GM12878 (cell line): ENCODE results near the gene DPP6. TPM values are rescaled to one million over a fixed set of nuclear protein-coding genes. Genes with fewer than 3 reads are reported as not detected.

ENCODE experiments used
- ATAC-seq: fragments of 200-7000 bp; cut with Tn5 transposase; 3 replicates; pipeline ENCODE4 v1.9.1; 2020; ENCODE audit warnings: mild to moderate bottlenecking, moderate library complexity
- BruUV-seq: library from RNA; stranded (reverse); fragments of 400-500 nt; replicated peaks from 2 replicates; lab custom pipeline; 2021; lab: Mats Ljungman, UMichigan
- CTCF ChIA-PET: fragments of 300-600 bp; sonication (Branson Sonifier 250); formaldehyde crosslinking; extraction: SDS; loops from one replicate; lab custom pipeline; 2021; ENCODE audit warnings: inconsistent platforms; lab: Yijun Ruan, JAX
- POLR2A ChIA-PET: fragments of 350-600 bp; formaldehyde crosslinking; extraction: SDS; loops from one replicate; lab custom pipeline; 2021; ENCODE audit warnings: inconsistent platforms; lab: Charles Lee
- RAD21 ChIA-PET: fragments of 300-600 bp; sonication (Branson Sonifier 250); formaldehyde crosslinking; loops from one replicate; lab custom pipeline; 2023; ENCODE audit warnings: antibody characterized with exemption; ENCODE audit not compliant: unreplicated experiment; lab: Charles Lee
- SMC1A ChIA-PET: fragments of 300-600 bp; sonication (Branson Sonifier 250); formaldehyde crosslinking; loops from one replicate; lab custom pipeline; 2023; ENCODE audit not compliant: unreplicated experiment, uncharacterized antibody; lab: Charles Lee
- DNase-seq: peaks from one replicate; pipeline ENCODE4 v3.0.0-alpha.2; 2011; ENCODE audit warnings: low read depth, low spot score
- FAIRE-seq: peaks from 3 replicates; lab custom pipeline; 2011; peaks lifted over from hg19 to GRCh38; lab: Jason Lieb, UNC
- H2AFZ ChIP-seq: 2 replicates; pipeline ENCODE4 v1.6.0; 2011; ENCODE audit warnings: low read depth, low read length, control low read depth; ENCODE audit not compliant: control insufficient read depth
- H3K27ac ChIP-seq: 2 replicates; pipeline ENCODE4 v1.5.1; 2011; ENCODE audit warnings: control low read depth; ENCODE audit not compliant: control insufficient read depth, insufficient read depth
- H3K27me3 ChIP-seq, 2 experiments: replicated peaks in 1 of 2; 2 replicates each; pipeline versions ENCODE4 v1.6.0 to v1.6.1; 2011; ENCODE audit warnings: low read length in 1 of 2; ENCODE audit not compliant: control insufficient read depth in 2 of 2, insufficient read depth in 2 of 2
- H3K36me3 ChIP-seq, 2 experiments: 2 replicates each; pipeline ENCODE4 v1.5.1; 2011; ENCODE audit warnings: low read length in 1 of 2; ENCODE audit not compliant: control insufficient read depth in 2 of 2, insufficient read depth in 2 of 2
- H3K4me1 ChIP-seq: 2 replicates; pipeline ENCODE4 v1.6.1; 2011; ENCODE audit warnings: mild to moderate bottlenecking, low read length, moderate library complexity, mixed read lengths; ENCODE audit not compliant: control insufficient read depth, insufficient read depth
- H3K4me2 ChIP-seq: 2 replicates; pipeline ENCODE4 v1.6.0; 2011; ENCODE audit warnings: control low read depth; ENCODE audit not compliant: control insufficient read depth, insufficient read depth
- H3K4me3 ChIP-seq: fragments of 200-600 bp; sonication (generic); 2 replicates; pipeline ENCODE4 v1.5.1; 2016
- H3K79me2 ChIP-seq: 2 replicates; pipeline ENCODE4 v1.6.0; 2011; ENCODE audit warnings: low read length; ENCODE audit not compliant: control insufficient read depth, insufficient read depth
- H3K9ac ChIP-seq: 2 replicates; pipeline ENCODE4 v1.8.0; 2011; ENCODE audit warnings: low read length, control low read depth, mixed read lengths; ENCODE audit not compliant: control insufficient read depth, insufficient read depth
- H3K9me3 ChIP-seq: replicated peaks from 3 replicates; pipeline ENCODE4 v1.5.1; 2011; ENCODE audit warnings: mild to moderate bottlenecking, low read length; ENCODE audit not compliant: control insufficient read depth, insufficient read depth
- H4K20me1 ChIP-seq: 2 replicates; pipeline ENCODE4 v1.6.0; 2011; ENCODE audit not compliant: control insufficient read depth, insufficient read depth
- EED ChIP-seq: sonication (generic); IDR thresholded peaks from 2 replicates; pipeline ENCODE4 v1.6.1; 2016; ENCODE audit warnings: antibody characterized with exemption, low read depth
- FOXM1 ChIP-seq: IDR thresholded peaks from 2 replicates; pipeline ENCODE4 v1.6.1; 2012; ENCODE audit warnings: low read depth, mild to moderate bottlenecking, inconsistent platforms, low read length, moderate library complexity
- IRF4 ChIP-seq: IDR thresholded peaks from 2 replicates; pipeline ENCODE4 v1.6.1; 2011; ENCODE audit warnings: low read depth, low read length
- KAT2A ChIP-seq: conservative IDR thresholded peaks from 2 replicates; pipeline ENCODE4 v1.6.1; 2011; ENCODE audit warnings: low read depth, low read length; ENCODE audit not compliant: control insufficient read depth
- LARP7 ChIP-seq: fragments of 450-650 bp; IDR thresholded peaks from 2 replicates; pipeline ENCODE4 v1.6.1; 2017; ENCODE audit warnings: mild to moderate bottlenecking
- MXI1 ChIP-seq: fragments of 150-350 bp; IDR thresholded peaks from 2 replicates; pipeline ENCODE4 v1.6.1; 2011; ENCODE audit warnings: low read depth, mild to moderate bottlenecking, inconsistent platforms, low read length, improper control_type of control experiment
- POLR2A ChIP-seq: IDR thresholded peaks from 2 replicates; pipeline ENCODE4 v1.6.1; 2011; ENCODE audit warnings: low read depth, mild to moderate bottlenecking, low read length
- POLR2AphosphoS2 ChIP-seq: IDR thresholded peaks from 2 replicates; pipeline ENCODE4 v1.6.1; 2011; ENCODE audit warnings: low read depth, mild to moderate bottlenecking, low read length, improper control_type of control experiment, moderate library complexity
- POU2F2 ChIP-seq: IDR thresholded peaks from 3 replicates; pipeline ENCODE4 v1.6.1; 2011; ENCODE audit warnings: low read depth, mild to moderate bottlenecking, low read length, borderline replicate concordance
- RCOR1 ChIP-seq: conservative IDR thresholded peaks from 2 replicates; pipeline ENCODE4 v1.6.1; 2012; ENCODE audit warnings: low read depth, low read length, improper control_type of control experiment
- TCF7 ChIP-seq: IDR thresholded peaks from 2 replicates; pipeline ENCODE4 v1.6.1; 2014; ENCODE audit warnings: antibody characterized with exemption, borderline replicate concordance
- WRNIP1 ChIP-seq: IDR thresholded peaks from 2 replicates; pipeline ENCODE4 v1.6.1; 2011; ENCODE audit warnings: low read depth, low read length, improper control_type of control experiment, borderline replicate concordance
- YBX1 ChIP-seq: fragments of 450-650 bp; IDR thresholded peaks from 2 replicates; pipeline ENCODE4 v1.6.1; 2016; ENCODE audit warnings: antibody characterized with exemption
- WGBS: methylation state at CpG from one replicate; pipeline ENCODE4 v1.1.6; 2016; ENCODE audit warnings: low lambda C conversion rate; ENCODE audit not compliant: insufficient replicate concordance, insufficient coverage; ENCODE audit errors: missing lambda C conversion rate; 5-methylcytosine and 5-hydroxymethylcytosine counted together
- in situ Hi-C: fragments of 300-500 bp; cut with MboI; formaldehyde crosslinking; loops from 9 replicates; pipeline ENCODE4 v1.14.3; 2018; ENCODE audit warnings: mixed read lengths
- intact Hi-C: fragments of 100-400 bp; cut with micrococcal nuclease; formaldehyde crosslinking; loops from one replicate; pipeline ENCODE4 v1.14.2; 2022; ENCODE audit not compliant: unreplicated experiment
- polyA plus RNA-seq, 11 experiments: library from polyadenylated mRNA; depleted of rRNA in 4 of 11; unstranded in 6 of 11; stranded (reverse) in 5 of 11; fragments of >200 nt; fragmentation: Nextera tagmentation in 4 of 11; fragmentation: Illumina TruSeq in 1 of 11; extraction: Ambion mirVana in 4 of 11; extraction: Trizol in 1 of 11; gene quantifications; 1 replicate in 1 of 11; 2 replicates in 10 of 11; pipeline versions ENCODE4 v1.2.1 to v1.2.3, GENCODE V29; 2011 to 2016; ENCODE audit warnings: inconsistent platforms in 2 of 11, missing spikeins in 2 of 11, low read depth in 1 of 11
- total RNA-seq, 4 experiments: library from RNA; depleted of rRNA in 3 of 4; stranded (reverse); fragments of >200 nt in 3 of 4; fragmentation: Illumina TruSeq in 1 of 4; extraction: Trizol in 1 of 4; gene quantifications; 2 replicates each; pipeline versions ENCODE4 v1.2.1 to v1.2.3, GENCODE V29; 2013 to 2021
- TF ChIP-seq, protein P1 (sequence below): fragments of 450-650 bp; IDR thresholded peaks from 2 replicates; pipeline ENCODE4 v1.6.1; 2017; ENCODE audit warnings: mild to moderate bottlenecking, low read depth, inconsistent platforms; ENCODE audit not compliant: poor library complexity, severe bottlenecking
- TF ChIP-seq, protein P2 (sequence below): IDR thresholded peaks from 2 replicates; pipeline ENCODE4 v1.6.1; 2012; ENCODE audit warnings: low read depth, low read length, improper control_type of control experiment
- TF ChIP-seq, protein P3 (sequence below), 3 experiments: IDR thresholded peaks in 2 of 3; conservative IDR thresholded peaks in 1 of 3; 2 replicates each; pipeline ENCODE4 v1.5.1; 2011; ENCODE audit warnings: low read depth in 3 of 3, low read length in 3 of 3, mild to moderate bottlenecking in 3 of 3, control low read depth in 2 of 3, moderate library complexity in 2 of 3, inconsistent platforms in 1 of 3, mixed read lengths in 1 of 3; ENCODE audit not compliant: control insufficient read depth in 2 of 3, insufficient read depth in 1 of 3; ENCODE audit errors: extremely low read depth in 1 of 3

The DPP6 gene
- total and polyA plus RNA-seq, 10 of the 15 experiments (the other 5 are each of a cell fraction or from before 2014, with no cell fraction given), result not detected

DNA sequence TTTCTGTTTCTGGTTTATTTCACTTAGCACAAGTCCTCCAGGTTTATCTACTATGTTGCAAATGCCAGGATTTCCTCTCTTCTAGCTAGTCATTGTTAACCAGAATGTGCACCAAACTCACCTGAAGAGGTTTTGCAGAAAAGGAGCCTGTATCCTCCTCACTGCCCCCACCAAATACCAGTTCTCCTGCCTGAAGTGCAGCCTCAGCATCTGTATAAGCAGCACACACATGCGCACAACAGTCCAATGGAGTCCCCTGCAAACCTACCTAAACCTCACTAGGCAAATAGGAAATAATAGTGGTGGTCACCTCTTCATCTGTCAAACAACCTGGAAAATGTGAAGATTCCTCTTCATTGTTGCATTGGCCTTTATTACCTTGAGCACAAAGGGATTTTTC is 712.9 kb downstream of the DPP6 start:
- Histone ChIP-seq H2AFZ (no peak overlapping the region), H3K9me3 (no peaks in the 10 kb centered on the region), H4K20me1 (no peaks in the 10 kb centered on the region), H3K36me3 (no peaks in the 10 kb centered on the region), H3K9ac (no peak overlapping the region), H3K4me2 (no peak overlapping the region), H3K27me3 (no peaks in the 10 kb centered on the region), H3K79me2 (no peaks in the 10 kb centered on the region), H3K4me3 (no peak overlapping the region), H3K4me1 (no peaks in the 10 kb centered on the region), H3K27ac (no peak overlapping the region)
- intact Hi-C loops (no loop called here), in situ Hi-C loops (no loop called here)
- DNase-seq (no peak), FAIRE-seq (no peak), ATAC-seq (no peak)
- no TSS peak for BruUV-seq
- ChIA-PET RAD21 (no interaction called here), SMC1A (no interaction called here), CTCF (no interaction called here), POLR2A (no interaction called here)
- 87% methylated on average over 1 of the region's 1 CpG for WGBS
- TF ChIP-seq POLR2A (no peak), FOXM1 (no peak), POU2F2 (no peak), TCF7 (no peak), EED (no peak), RCOR1 (no peak), LARP7 (no peak), KAT2A (no peak), WRNIP1 (no peak), MXI1 (no peak), POLR2AphosphoS2 (no peak), IRF4 (no peak), YBX1 (no peak)
- TF ChIP-seq, protein P1, sequence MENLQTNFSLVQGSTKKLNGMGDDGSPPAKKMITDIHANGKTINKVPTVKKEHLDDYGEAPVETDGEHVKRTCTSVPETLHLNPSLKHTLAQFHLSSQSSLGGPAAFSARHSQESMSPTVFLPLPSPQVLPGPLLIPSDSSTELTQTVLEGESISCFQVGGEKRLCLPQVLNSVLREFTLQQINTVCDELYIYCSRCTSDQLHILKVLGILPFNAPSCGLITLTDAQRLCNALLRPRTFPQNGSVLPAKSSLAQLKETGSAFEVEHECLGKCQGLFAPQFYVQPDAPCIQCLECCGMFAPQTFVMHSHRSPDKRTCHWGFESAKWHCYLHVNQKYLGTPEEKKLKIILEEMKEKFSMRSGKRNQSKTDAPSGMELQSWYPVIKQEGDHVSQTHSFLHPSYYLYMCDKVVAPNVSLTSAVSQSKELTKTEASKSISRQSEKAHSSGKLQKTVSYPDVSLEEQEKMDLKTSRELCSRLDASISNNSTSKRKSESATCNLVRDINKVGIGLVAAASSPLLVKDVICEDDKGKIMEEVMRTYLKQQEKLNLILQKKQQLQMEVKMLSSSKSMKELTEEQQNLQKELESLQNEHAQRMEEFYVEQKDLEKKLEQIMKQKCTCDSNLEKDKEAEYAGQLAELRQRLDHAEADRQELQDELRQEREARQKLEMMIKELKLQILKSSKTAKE, result no peak
- TF ChIP-seq, protein P2, sequence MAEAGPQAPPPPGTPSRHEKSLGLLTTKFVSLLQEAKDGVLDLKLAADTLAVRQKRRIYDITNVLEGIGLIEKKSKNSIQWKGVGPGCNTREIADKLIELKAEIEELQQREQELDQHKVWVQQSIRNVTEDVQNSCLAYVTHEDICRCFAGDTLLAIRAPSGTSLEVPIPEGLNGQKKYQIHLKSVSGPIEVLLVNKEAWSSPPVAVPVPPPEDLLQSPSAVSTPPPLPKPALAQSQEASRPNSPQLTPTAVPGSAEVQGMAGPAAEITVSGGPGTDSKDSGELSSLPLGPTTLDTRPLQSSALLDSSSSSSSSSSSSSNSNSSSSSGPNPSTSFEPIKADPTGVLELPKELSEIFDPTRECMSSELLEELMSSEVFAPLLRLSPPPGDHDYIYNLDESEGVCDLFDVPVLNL, result no peak
- TF ChIP-seq, protein P3, sequence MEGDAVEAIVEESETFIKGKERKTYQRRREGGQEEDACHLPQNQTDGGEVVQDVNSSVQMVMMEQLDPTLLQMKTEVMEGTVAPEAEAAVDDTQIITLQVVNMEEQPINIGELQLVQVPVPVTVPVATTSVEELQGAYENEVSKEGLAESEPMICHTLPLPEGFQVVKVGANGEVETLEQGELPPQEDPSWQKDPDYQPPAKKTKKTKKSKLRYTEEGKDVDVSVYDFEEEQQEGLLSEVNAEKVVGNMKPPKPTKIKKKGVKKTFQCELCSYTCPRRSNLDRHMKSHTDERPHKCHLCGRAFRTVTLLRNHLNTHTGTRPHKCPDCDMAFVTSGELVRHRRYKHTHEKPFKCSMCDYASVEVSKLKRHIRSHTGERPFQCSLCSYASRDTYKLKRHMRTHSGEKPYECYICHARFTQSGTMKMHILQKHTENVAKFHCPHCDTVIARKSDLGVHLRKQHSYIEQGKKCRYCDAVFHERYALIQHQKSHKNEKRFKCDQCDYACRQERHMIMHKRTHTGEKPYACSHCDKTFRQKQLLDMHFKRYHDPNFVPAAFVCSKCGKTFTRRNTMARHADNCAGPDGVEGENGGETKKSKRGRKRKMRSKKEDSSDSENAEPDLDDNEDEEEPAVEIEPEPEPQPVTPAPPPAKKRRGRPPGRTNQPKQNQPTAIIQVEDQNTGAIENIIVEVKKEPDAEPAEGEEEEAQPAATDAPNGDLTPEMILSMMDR (IDR thresholded peaks at IDR 0.05 in 2 of 3, conservative IDR thresholded peaks at IDR 0.05 in 1 of 3; ENCODE audit: control insufficient read depth in 2 of 3, extremely low read depth in 1 of 3, insufficient read depth in 1 of 3, low read depth in 3 of 3, low read length in 3 of 3), result no peak
